ENCODE data around the gene MAP2K1.
"Not testable (repeated sequence)": the region's sequence is repeated elsewhere in the genome, so short reads cannot be mapped to it uniquely, and the experiment has no call there.

The MAP2K1 gene

DNA sequence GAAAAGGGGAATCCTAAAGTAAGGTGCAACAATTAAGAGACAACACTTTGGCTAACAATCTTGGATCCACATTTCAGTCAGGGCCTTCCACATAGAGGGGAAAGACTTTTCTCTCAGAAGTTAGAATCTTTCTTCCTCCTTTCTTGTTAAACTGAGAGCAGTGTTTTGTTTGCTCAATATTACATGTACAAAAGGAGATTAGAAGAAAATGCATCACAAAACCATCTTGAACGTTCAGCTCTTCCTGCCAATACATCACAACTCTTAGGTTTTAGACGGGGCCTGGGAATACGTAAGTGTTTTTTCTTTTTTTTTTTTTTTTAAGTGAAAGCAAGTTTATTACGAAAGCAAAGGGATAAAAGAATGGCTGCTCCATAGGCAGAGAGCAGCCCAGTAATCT lies 39.1 kb downstream of the MAP2K1 start:
- DNase-seq, result no peak

DNA sequence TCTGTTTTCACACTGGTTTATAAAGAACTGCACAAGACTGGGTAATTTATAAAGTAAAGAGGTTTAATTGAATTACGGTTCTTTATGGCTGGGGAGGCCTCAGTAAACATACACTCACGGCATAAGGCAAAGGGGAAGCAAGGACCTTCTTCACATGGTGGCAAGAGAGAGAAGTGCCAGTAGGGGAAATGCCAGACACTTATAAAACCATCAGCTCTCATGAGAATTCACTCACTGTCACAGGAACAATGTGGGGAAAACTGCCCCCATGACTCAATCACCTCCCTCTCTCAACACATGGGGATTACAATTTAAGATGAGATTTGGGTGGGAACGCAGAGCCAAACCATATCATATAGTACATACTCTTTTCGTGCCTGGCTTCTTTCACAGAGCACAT lies 42.4 kb downstream of the MAP2K1 start:
- no peak for DNase-seq

GRCh38 chr15:66429546-66429945 lies 42.8 kb downstream of the MAP2K1 start:
- no peak for DNase-seq

GRCh38 chr15:66430627-66431255 lies 44.0 kb downstream of the MAP2K1 start:
- no peak for DNase-seq

DNA sequence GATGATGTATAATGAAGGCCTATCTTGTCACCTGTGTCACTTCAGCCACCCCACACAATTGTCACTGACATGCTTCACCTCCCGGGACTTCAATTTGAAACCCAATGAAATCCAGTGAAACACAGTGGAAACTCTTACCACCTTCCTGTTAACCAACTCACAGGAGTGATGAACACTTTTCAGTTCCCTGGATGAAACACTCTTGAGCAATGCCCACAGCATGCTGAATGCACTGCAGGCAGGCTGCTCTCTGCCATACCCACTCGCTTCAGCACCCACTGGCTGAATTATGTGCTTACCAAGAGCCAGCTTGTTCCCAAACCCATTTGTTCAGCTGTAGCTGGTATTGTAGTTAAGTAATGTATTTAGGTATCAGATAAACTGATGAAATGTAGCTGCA lies 47.0 kb downstream of the MAP2K1 start:
- DNase-seq, result no peak

DNA sequence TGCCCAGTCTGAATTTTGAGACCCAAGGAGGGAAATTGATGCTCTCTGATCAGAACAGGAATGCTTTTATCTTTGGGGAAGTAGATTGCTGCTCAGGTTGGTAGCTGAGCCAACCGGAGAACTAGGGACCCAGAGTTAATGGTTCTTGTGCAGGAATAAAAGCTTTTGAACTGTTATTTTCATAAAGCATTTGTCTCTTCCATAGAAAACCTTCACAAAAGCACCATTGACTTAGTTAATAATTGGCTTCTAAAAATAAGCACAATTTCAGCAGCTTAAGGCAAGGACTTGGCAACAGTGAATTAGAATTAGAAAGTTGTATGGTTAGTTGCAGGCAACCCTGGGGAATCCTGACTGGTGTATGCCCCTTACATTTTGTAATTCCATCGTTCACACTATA lies 53.8 kb downstream of the MAP2K1 start:
- no peak for DNase-seq

GRCh38 chr15:66452420-66452819 lies 65.7 kb downstream of the MAP2K1 start:
- no peak for DNase-seq

GRCh38 chr15:66452971-66453580 lies 66.4 kb downstream of the MAP2K1 start:
- no peak for DNase-seq

GRCh38 chr15:66454143-66454542 lies 67.4 kb downstream of the MAP2K1 start:
- no peak for DNase-seq

GRCh38 chr15:66456211-66456610 lies 69.5 kb downstream of the MAP2K1 start:
- no peak for DNase-seq

GRCh38 chr15:66459818-66460615 lies 73.3 kb downstream of the MAP2K1 start:
- DNase-seq, result no peak

- not testable (repeated sequence) for DNase-seq
These were observed 74.6 kb downstream of the MAP2K1 start for GRCh38 chr15:66461294-66461693.

- DNase-seq, result no peak
These were observed 75.2 kb downstream of the MAP2K1 start for GRCh38 chr15:66461917-66462316.

GRCh38 chr15:66462627-66463026 lies 75.9 kb downstream of the MAP2K1 start:
- no peak for DNase-seq

GRCh38 chr15:66465294-66465693 lies 78.6 kb downstream of the MAP2K1 start:
- not testable (repeated sequence) for DNase-seq

- DNase-seq, result not testable (repeated sequence)
These were observed 80.7 kb downstream of the MAP2K1 start for GRCh38 chr15:66467162-66468040.

DNA sequence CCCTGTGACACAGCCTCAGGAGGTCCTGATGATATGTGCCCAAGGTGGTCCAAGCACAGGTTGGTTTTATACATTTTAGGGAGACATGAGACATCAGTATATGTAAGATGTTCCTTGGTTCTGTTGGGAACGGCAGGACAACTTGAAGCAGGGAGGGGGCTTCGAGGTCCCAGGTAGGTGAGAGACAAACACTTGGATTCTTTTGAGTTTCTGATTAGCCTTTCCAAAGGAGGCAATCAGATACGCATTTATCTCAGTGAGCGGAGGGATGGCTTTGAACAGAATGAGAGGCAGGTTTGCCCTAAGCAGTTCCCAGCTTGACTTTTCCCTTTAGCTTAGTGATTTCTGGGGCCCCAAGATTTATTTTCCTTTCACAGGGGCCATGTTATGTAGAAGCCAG lies 84.1 kb downstream of the MAP2K1 start:
- not testable (repeated sequence) for DNase-seq

- no peak for DNase-seq
These were observed 85.7 kb downstream of the MAP2K1 start for GRCh38 chr15:66472176-66472999.

GRCh38 chr15:66474135-66474534 lies 87.4 kb downstream of the MAP2K1 start:
- no peak for DNase-seq

DNA sequence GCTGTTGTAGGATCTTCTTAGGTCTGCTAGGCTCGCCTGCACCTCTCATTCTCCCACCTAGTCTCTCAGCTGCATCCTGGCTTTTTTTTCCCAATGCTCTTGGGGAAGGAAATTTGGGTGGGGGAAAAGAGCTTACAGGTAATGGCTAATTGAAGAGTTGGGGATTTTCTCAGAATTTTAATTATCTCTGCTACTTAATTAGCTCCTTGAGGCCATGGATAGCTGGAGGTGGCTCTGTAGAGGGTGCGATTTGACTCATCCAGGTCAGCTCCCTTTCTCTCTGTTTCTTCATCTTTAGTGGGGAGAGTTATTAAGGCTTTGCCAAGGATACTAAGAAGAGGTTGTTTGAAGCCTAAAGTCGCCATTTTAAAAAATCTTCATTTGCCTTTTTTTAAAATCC lies 88.3 kb downstream of the MAP2K1 start:
- no peak for DNase-seq

- DNase-seq, result no peak
These were observed 89.8 kb downstream of the MAP2K1 start for GRCh38 chr15:66476535-66476934.

- DNase-seq, result no peak
These were observed 90.3 kb downstream of the MAP2K1 start for GRCh38 chr15:66477011-66477410.
